GM18502 (cell line): ENCODE measurements around the gene HES4.

Experiments used
- ATAC-seq: cut with Tn5 transposase; IDR thresholded peaks from one replicate; pipeline ENCODE4 v1.9.1; 2021; ENCODE audit warnings: mild to moderate bottlenecking; ENCODE audit not compliant: unreplicated experiment, poor library complexity

HES4 gene

GRCh38 chr1:969260-969855, 30.5 kb downstream of the HES4 start:
- no peak for ATAC-seq

GRCh38 chr1:967466-968343, 32.2 kb downstream of the HES4 start:
- no peak for ATAC-seq

GRCh38 chr1:966704-967300, 33.1 kb downstream of the HES4 start:
- ATAC-seq, result peak; percentile 70

DNA sequence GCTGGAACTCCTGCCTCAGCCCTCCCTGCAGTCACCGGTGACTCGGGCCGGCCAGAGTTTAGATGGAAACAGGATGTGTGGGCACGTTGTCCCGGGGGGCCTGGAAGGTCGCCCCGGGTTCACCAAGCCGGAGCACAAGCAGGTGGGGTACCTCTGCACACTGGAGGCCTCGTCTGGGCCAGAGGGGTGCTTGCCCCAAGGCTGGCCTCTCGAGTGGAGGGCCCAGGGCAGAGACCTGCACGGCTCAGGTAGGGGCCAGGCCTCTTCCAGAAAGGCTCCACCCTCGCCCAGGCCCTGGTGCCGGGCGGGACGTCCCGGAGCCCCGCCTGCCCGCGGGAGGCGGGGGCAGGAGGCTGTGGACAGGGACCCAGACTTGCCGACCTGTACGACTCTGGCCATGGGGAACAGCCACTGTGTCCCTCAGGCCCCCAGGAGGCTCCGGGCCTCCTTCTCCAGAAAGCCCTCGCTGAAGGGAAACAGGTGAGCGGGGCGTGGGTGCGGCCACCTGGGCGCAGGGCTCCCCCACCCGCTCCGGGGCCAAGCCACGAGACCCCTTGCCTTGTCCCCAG, 33.7 kb downstream of the HES4 start, which contains the start of gene PLEKHN1:
Gene PLEKHN1 (plus strand): TSS at position 348 of the 569 bp plus-strand sequence. CDS start 50 bp downstream, at position 398.
- ATAC-seq, result peak; percentile 45

- peak; percentile 3 for ATAC-seq
Measured at GRCh38 chr1:965526-966134, 34.3 kb downstream of the HES4 start.

DNA sequence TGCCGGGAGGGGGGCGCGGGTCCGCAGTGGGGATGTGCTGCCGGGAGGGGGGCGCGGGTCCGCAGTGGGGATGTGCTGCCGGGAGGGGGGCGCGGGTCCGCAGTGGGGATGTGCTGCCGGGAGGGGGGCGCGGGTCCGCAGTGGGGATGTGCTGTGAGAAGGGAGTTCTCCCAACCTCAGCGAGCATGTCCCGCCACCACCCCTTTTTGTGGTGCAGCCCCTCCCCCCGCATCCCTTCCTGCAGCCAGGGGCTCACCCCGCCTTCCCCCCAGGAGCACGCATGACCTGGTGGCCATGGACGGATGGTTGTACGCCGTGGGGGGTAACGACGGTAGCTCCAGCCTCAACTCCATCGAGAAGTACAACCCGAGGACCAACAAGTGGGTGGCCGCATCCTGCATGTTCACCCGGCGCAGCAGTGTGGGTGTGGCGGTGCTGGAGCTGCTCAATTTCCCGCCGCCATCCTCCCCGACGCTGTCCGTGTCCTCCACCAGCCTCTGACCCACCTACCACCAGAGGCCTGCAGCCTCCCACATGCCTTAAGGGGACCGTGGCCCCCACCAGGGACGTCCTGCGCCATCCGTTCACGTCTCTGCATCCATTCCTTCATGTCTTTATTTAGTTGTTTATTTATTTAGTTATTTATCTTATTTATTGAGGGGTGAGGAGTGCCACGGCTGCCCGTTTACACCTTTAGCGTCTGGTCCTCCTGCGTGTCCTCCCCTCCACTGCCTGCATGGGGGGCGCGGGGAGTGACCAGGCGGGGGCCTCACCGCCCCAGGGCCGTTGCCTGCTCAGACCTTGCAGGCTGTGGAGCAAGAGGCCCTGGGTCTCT, 35.0 kb downstream of the HES4 start:
- no peak for ATAC-seq

DNA sequence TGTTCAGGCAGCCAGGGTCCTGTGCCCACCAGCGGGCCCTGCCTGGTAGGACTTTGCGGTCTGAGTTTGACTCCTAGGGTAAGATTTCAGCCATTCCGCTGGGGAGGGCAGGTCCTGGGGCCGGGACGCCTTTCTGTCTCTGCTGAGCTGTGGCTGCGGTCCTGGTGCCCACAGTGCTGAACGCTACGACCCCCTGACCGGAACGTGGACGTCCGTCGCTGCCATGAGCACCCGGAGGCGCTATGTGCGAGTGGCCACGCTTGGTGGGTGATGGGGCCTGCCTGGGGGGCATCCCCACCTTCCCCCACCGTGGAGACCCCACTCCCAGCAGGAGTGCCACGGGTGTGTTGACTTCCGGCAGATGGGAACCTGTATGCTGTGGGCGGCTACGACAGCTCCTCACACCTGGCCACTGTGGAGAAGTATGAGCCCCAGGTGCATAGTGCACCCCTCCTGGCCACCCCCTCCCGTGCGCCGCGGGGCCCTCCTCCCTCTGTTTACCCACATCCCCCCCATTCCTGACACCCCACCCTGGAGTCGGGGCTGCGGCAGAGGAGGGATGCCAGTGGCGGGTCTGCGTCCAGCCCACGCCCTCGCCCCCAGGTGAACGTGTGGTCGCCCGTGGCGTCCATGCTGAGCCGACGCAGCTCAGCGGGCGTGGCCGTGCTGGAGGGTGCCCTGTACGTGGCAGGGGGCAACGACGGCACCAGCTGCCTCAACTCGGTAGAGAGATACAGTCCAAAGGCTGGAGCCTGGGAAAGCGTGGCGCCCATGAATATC, 36.0 kb downstream of the HES4 start:
- ATAC-seq, result no peak

GRCh38 chr1:963301-963651, 36.6 kb downstream of the HES4 start:
- no peak for ATAC-seq

GRCh38 chr1:962381-963300, 37.3 kb downstream of the HES4 start:
- no peak for ATAC-seq

- ATAC-seq, result no peak
Measured at GRCh38 chr1:961132-961669, 38.7 kb downstream of the HES4 start.

DNA sequence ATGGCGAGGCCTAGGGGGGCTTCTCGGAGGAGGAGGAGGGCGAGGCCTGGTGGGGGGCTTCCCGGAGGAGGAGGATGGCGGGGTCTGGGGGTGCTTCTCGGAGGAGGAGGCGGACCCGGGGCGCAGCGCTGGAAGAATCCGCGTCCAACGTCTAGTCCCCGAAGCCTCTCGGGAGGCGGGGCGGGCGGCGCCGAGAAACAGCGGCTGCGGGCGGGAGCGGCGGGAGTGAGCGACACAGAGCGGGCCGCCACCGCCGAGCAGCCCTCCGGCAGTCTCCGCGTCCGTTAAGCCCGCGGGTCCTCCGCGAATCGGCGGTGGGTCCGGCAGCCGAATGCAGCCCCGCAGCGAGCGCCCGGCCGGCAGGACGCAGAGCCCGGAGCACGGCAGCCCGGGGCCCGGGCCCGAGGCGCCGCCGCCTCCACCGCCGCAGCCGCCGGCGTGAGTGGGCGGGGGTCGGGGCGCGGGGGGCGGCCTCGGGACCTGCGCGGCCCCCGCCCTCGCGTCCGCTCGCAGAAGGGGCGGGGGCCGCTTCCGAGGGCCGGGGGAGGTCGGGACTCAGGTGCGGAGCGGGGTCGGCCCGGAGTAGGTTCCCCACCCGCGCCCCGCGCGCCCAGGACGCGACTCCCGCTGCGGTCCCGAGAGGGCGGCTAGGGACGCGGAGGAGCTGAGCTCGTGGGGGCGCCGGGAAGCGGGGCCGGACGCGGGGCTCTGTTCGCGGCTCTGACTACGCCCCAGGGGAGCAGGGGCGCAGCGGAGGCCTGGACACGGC, 39.4 kb downstream of the HES4 start, which contains the start of gene KLHL17:
Gene KLHL17 (plus strand): TSS at position 222 of the 769 bp plus-strand sequence. CDS start 110 bp downstream, at position 332.
- peak; percentile 50 for ATAC-seq

DNA sequence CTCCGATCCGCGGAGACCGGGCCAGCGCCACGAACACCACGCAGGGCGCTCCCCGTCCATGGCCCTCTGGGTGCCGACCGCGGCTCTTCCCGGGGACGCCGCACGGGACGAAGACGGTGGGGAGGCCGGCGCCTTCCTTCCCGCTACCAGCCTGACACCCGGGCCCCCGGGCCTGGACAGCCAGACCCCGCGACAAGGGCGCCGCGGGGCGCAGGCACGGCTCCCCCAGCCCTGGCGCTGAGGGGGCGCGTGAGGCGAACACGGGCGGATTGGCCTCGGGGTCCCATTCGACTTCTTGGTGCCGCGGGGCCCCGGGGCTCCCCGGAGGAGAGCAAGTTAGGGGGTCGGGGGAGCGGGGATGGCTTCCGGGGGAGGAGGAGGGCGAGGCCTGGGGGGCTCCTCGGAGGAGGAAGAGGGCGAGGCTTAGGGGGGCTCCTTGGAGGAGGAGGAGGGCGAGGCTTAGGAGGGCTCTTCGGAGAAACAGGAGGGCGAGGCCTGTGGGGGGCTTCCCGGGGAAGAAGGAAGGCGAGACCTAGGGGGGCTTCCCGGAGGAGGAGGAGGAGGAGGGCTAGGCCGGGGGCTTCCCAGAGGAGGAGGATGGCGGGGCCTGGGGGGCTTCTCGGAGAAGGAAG, 40.0 kb downstream of the HES4 start:
- no peak for ATAC-seq

DNA sequence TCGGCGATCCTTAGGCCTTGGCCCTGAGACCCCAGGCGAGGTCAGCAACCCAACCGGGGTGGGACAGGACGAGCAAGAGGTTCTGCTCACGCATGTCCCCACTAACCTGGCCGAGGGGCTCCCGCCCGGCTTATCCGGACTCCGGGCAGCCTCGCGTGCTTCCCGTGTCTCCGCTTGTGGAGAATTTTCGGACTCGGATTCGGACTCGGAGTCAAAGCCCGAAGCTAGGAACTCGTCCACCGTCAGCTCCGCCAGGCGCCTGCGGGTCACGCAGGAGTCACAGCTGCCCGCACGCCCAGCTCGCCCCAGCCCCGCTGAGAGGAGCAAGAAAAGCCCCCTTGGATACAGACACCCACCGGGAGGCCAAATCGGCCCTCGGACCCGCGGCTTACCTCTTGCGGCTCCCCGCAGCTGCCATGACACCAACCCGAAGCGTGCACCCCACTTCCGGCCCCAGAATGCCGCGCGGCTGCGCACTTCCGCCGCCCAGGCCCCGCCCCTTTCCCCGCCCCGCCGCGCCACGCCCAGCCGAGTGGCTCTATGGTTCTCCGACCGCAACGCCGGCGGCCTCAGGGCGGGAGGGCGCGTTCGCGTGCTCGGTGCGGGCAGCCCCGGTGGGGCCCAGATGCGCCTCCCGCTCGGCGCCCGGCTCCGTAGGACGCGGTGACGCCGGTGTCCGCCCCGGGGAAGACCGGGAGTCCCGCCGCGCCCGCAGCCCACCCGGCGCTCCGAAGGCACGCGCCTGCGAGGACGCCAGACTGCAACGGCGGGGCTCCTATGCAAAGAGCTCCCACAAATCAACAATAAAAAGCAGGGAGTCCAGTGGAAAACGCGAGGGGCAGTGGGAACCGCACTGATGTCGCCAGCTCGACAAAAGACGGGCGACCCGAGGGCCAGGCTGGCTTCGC, 40.8 kb downstream of the HES4 start, which contains the start of gene NOC2L:
Gene NOC2L (minus strand): TSS at position 434 of the 908 bp plus-strand sequence. CDS start 16 bp downstream, at position 418.
- peak; percentile 78 for ATAC-seq

DNA sequence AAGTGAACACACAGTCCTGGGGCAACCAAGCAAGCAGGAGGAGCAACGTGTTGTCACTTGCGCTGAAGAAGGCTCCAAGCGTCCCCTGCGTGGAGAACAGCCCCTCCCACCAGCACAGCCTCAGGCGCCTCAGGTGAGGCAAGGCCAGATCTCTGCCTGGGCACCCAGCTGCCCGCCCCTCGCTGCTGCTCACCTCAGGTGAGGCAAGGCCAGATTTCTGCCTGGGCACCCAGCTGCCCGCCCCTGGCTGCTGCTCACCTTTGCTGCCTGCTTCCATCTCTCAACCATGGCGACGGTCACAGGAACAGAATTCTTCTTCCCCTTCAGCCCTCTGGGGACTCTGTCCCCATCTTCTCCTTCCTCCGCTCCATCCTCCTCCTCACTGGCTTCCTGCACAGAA, 43.3 kb downstream of the HES4 start:
- no peak for ATAC-seq

- ATAC-seq, result no peak
Measured at GRCh38 chr1:955474-955873, 44.4 kb downstream of the HES4 start.
